ENCODE measurements around the gene DEFB124.
"Not testable (repeated sequence)": the region's sequence is repeated elsewhere in the genome, so short reads cannot be mapped to it uniquely, and the experiment has no call there.

The DEFB124 gene

DNA sequence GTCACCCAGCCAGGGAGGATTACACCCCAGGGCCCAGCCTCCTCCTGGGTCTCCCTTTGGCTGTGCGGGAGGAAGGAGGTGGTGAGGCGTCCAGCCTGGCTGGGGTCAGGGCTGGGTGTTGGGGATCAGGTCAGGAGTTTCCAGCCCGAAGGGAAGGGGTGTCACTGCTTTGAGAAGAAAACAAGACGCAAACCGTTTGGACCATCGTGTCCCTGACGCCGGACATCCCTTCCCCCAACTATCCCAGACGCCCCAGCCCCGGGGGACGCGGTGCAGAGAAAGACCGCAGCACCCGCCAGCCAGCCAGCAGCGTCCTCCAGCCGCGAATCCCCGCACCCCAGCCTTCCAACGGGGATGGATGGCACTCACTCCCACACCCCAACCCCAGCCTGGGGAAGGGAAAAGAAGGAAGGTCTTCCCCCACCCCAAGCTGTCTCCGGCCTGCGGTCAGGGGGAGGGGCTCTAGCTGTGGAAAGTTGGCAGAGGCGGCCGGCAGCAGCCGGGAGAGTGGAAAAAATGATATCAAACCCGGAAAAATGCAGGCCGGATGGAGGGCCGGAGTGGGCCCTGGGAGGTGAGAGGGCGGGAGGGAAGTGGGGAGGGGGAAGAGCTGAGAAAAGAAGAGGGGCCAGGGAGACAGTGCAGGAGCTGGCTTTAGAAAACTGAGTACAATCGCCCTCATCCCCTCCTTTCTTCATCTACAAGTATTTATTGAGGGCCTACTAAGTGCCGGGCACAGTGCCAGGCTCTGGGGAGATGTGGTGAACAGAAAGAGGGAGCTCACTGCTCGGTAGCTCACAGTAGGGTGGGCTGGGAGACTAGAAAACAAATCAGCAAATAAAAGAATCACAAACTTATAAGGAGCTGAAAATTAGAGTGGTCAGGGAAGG lies 10.8 kb upstream of the DEFB124 start:
- no peak for DNase-seq

DNA sequence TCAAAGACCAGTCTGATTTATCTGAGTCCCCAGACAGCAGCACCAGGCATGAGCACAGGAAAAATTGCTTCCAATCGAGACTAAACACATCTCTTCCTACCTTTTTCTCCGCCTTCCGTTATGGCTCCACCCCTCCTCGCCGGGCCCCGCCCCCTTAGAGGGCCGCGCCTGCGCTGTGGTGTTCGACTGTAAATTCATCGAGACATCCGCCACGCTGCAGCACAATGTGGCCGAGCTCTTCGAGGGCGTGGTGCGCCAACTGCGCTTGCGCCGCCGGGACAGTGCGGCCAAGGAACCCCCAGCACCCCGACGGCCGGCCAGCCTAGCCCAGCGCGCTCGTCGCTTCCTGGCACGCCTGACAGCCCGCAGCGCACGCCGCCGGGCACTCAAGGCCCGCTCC lies 9.1 kb upstream of the DEFB124 start:
- no peak for DNase-seq

DNA sequence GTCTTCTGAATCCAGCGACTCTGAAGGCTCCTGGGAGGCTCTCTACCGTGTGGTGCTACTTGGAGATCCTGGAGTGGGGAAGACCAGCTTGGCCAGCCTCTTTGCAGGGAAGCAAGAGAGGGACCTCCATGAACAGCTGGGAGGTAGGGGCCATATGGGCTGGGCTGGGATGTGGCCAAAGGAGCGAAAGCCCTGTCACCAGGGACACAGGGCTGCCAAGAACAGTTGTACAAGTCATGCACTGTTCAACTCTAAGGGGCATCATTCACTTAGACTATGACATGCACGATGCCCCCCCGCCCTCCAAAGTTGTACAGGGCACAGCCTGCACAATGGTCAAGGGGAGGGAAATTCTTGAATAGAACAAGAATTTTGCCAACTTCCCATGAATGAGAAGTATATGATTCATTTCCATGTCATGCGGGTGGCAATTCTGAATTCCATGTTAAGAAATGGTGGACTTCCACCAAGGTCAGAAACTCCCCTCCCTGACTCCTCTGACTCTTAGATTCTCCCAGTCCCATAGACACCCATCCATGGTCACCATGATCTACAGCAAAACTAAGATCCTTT lies 1.8 kb upstream of the DEFB124 start:
- DNase-seq: no peak

DNA sequence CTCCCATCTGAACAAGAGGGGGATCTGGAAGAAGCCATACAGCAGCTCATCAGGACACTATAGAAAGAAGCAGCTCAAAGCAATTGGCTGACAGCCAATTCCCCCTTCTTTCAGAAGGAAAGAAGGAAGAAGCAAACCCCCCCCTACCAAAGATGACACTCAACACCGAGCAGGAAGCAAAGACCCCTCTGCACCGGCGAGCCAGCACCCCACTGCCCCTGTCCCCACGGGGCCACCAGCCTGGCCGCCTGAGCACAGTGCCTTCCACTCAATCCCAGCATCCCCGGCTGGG lies 1.3 kb upstream of the DEFB124 start:
- DNase-seq: no peak

- no peak for DNase-seq
Measured at GRCh38 chr20:31475472-31476293, 756 bp upstream of the DEFB124 start.

- no peak for DNase-seq
Measured at GRCh38 chr20:31474097-31474436, 860 bp downstream of the DEFB124 start.

DNA sequence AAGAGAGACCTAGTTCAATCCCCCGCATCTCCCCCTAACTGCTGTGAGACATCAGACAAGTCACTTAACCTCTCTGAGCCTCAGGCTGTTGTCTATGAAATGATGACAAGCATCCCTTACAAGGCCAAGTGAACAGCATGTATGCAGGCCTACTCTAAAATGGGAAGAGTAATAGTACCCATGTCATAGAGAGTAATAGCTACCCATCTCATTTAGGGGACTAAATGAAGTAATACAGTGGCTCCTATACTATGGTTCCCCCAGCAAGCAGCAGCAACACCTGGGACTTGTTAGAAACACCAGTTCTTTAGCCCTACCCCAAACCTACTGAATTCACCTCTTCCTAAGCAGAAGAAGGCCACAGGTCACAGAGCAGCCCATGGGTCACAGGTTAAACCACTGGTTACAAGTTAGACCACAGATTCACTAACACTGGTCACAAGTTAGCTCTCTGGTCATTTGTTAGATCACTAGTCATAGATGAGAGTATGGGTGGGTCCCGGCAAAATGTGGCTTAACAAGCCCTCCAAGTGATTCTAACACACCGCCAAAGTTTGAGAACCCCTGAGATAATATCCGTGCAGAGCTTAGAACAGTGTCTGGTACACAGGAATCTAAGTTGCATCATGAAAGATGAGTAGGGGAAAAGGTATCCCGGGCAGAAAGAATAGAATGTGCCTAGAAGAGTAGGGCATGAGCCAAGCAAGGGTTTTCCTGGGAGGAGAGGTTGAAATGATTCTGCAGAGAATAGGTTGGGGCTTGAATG lies 1.4 kb downstream of the DEFB124 start:
- DNase-seq: no peak

- DNase-seq: no peak
Measured at GRCh38 chr20:31472395-31473330, 2.3 kb downstream of the DEFB124 start.

DNA sequence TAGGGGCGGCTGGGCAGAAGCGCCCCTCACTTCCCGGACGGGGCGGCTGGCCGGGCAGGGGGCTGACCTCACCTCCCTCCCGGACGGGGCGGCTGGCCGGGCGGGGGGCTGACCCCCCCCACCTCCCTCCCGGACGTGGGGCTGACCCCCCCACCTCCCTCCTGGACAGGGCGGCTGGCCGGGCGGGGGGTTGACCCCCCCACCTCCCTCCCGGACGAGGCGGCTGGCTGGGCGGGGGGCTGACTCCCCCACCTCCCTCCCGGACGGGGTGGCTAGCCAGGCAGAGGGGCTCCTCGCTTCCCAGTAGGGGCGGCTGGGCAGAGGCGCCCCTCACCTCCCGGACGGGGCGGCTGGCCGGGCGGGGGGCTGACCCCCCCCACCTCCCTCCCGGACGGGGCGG lies 4.0 kb downstream of the DEFB124 start:
- not testable (repeated sequence) for DNase-seq

GRCh38 chr20:31454361-31454760 lies 20.6 kb downstream of the DEFB124 start:
- no peak for DNase-seq

DNA sequence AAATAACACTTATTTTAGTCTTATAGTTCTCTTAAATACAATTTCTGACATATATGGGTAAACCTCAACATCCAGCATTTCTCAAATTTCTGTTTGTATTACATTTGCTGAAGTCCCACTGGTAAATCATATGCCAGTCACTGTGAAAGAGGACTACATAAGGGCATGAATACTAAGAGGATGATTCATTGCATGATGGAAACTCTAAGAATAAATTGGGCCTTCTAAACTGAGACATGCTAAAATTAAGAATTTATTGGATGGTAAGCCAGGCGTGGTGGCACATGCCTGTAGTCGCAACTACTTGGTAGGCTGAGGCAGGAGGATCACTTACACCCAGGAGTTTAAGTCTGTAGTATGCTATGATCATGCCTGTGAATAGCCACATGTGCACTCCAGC lies 22.4 kb downstream of the DEFB124 start:
- DNase-seq: no peak

DNA sequence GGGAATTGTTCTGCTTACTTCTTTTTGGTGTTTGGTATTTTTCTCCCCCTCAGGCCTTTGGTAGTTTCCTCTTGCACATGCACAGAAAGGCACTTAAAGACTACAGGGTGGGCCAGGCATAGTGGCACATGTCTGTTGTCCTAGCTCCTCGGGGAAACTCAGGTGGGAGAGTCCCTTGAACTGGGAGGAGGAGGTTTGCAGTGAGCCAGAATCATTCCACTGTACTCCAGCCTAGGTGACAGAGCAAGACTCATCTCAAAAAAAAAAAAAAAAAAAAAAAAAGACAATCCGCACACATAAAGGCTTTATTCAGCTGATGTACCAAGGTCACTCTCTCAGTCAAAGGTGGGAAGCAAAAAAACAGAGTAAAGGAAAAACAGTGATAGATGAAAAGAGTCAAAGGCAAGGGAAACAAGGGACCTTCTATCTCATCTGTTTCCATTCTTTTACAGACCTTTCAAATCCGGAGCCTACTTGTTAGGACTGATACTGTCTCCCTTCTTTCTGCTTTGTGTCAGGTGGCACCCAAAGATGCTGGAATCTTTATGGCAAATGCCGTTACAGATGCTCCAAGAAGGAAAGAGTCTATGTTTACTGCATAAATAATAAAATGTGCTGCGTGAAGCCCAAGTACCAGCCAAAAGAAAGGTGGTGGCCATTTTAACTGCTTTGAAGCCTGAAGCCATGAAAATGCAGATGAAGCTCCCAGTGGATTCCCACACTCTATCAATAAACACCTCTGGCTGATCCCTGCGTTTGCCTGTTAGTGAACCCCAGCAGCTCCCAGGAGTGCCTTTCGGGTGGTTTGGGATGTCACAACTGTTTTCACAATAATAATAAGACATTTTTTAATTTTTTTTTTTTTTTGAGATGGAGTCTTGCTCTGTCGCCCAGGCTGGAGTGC lies 25.2 kb downstream of the DEFB124 start:
- DNase-seq: no peak

- no peak for DNase-seq
Measured at GRCh38 chr20:31446084-31446819, 28.7 kb downstream of the DEFB124 start.

GRCh38 chr20:31440012-31440659 lies 34.8 kb downstream of the DEFB124 start, which contains the start of gene DEFB123:
Gene DEFB123, plus strand, starts transcription at chr20:31440632. Its CDS starts 67 bp downstream, at chr20:31440699.
- DNase-seq: no peak

DNA sequence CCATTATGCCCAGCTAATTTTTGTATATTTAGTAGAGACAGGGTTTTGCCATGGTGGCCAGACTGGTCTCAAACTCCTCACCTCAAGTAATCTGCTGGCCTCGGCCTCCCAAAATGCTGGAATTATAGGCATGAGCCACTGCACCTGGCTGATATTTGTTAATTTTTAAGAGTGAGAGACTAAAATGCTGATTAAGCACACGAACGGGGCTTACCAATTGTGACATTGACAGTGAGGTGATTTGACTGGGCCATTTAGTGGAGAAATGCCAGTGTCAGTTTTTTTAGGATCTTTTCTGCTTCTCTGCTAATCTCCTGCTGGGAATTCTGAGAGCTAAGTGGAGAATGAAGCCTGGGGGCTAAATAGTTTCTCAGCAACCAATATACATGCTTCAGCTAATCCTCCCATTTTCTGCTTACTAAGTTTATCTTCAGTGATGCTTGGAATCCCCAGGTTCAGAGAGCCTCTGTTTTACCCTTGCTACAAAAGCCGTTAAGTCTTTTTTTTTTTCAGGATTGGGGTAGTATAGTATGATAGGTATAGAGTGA lies 44.3 kb downstream of the DEFB124 start:
- DNase-seq: no peak

DNA sequence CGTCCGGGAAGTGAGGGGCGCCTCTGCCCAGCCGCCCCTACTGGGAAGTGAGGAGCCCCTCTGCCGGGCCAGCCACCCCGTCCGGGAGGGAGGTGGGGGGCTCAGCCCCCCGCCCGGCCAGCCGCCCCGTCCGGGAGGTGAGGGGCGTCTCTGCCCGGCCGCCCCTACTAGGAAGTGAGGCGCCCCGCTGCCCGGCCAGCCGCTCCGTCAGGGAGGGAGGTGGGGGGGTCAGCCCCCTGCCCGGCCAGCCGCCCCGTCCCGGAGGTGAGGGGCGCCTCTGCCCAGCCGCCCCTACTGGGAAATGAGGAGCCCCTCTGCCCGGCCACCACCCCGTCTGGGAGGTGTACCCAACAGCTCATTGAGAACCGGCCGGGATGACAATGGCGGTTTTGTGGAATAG lies 47.4 kb downstream of the DEFB124 start:
- not testable (repeated sequence) for DNase-seq

GRCh38 chr20:31426891-31427551 lies 47.9 kb downstream of the DEFB124 start:
- not testable (repeated sequence) for DNase-seq

- no peak for DNase-seq
Measured at GRCh38 chr20:31425797-31426196, 49.1 kb downstream of the DEFB124 start.

DNA sequence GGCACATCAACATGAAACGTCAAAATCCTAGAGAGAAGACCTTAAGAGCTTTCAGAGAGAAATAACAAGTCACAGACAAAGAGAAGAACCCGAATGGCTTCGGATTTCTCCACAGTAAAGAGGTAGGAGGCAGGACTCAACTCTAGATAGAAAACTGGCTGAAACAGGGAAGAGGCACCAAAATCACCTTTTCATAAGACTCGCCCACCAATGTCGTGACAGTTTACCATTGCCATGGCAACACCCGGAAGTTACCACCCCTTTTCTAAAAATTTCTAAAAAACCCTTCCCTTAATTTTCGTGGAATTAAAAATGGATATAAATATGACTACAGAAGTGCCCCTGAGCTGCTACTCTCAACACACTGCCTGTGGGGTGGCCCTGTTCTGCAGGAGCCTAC lies 56.6 kb downstream of the DEFB124 start:
- DNase-seq: no peak

Measured in NCI-H1105 treated with DMSO at 0.1 percent for 48 hours (cell line).